Right lobe of liver (tissue), 6 donors: Measurements from ENCODE around the gene SLC25A26. TPM values are rescaled to one million over a fixed set of nuclear protein-coding genes. Genes with fewer than 3 reads are reported as not detected.
A peak's percentile ranks its signal among the peaks of the same experiment; 100 is the strongest.
"Not testable (repeated sequence)": the region's sequence is repeated elsewhere in the genome, so short reads cannot be mapped to it uniquely, and the experiment has no call there.

Source experiments
- ATAC-seq, 4 donors: fragments of 200-7000 bp; cut with Tn5 transposase; one replicate each; pipeline ENCODE4 v1.9.1; 2020; ENCODE audit warnings: mild to moderate bottlenecking in 4 of 4, moderate library complexity in 4 of 4
- DNase-seq, 3 donors: peaks; one replicate each; pipeline ENCODE4 v3.0.0-alpha.2; 2020
- H3K27ac ChIP-seq, 3 donors: fragments of 200-600 bp; one replicate each; pipeline ENCODE4 v1.8.0; 2022
- H3K27me3 ChIP-seq, 2 donors: fragments of 200-600 bp; one replicate each; pipeline ENCODE4 v1.8.0; 2022
- H3K36me3 ChIP-seq, 4 donors: fragments of 200-600 bp; sonication (generic) in 1 of 4; one replicate each; pipeline versions ENCODE4 v1.5.1 to v1.8.0; 2017 to 2022; ENCODE audit warnings: control low read depth in 1 of 4
- H3K4me1 ChIP-seq, 4 donors: fragments of 200-600 bp; sonication (generic) in 1 of 4; one replicate each; pipeline versions ENCODE4 v1.5.1 to v1.8.0; 2017 to 2022; ENCODE audit warnings: control low read depth in 1 of 4
- H3K4me3 ChIP-seq, 3 donors: fragments of 200-600 bp; one replicate each; pipeline ENCODE4 v1.8.0; 2022
- H3K9me3 ChIP-seq, 4 donors: fragments of 200-600 bp; sonication (generic) in 1 of 4; one replicate each; pipeline versions ENCODE4 v1.5.1 to v1.8.0; 2017 to 2022; ENCODE audit warnings: control low read depth in 1 of 4
- CTCF ChIP-seq, 4 donors: fragments of 200-600 bp in 3 of 4; fragments of 450-650 bp in 1 of 4; IDR thresholded peaks; one replicate each; pipeline versions ENCODE4 v1.5.1 to v1.8.0; 2016 to 2022; ENCODE audit warnings: antibody characterized with exemption in 4 of 4, mild to moderate bottlenecking in 2 of 4
- POLR2A ChIP-seq: fragments of 450-650 bp; IDR thresholded peaks from one replicate; pipeline ENCODE4 v1.6.1; 2017; ENCODE audit warnings: antibody characterized with exemption, mild to moderate bottlenecking
- WGBS: methylation state at CpG from one replicate; pipeline ENCODE4 v1.1.6; 2018; ENCODE audit warnings: low coverage, low lambda C conversion rate; ENCODE audit not compliant: insufficient coverage; ENCODE audit errors: missing lambda C conversion rate; 5-methylcytosine and 5-hydroxymethylcytosine counted together
- intact Hi-C, 2 donors: fragments of 100-400 bp; cut with DNase I; formaldehyde crosslinking; loops; one replicate each; pipeline versions ENCODE4 v1.11.2 to v1.14.1; 2022
- total RNA-seq, 6 experiments: library from RNA; depleted of rRNA in 2 of 6; stranded (reverse); fragments of >200 nt in 2 of 6; fragmentation: NEBNext Ultra II Directional in 3 of 6; extraction: Animal tissue kit (Norgen Biotek cat#: 25700) in 3 of 6; gene quantifications; one replicate each; pipeline versions ENCODE4 v1.1.0 to v1.2.4, GENCODE V29; 2016 to 2023
- donor health status: DM: no; HTN: yes; CAD: no.
- donor health status: DM: no; HTN: no; CAD: no.
- donor health status: DM: no; HTN: no; CAD: no.
- donor health status: DM: no; HTN: yes; CAD: no.
- donor health status: DM: no; HTN: yes; CAD: no.

Gene SLC25A26
- total RNA-seq, 6 experiments from 2014 or later = 11.2 to 17.4 (median 12.8) TPM

- ATAC-seq (peak in 3 of 4 donors; percentile 12 to 31 (median 14)), DNase-seq (no peak)
- Histone ChIP-seq H3K4me3 (no peak overlapping the region), H3K4me1 (peaks cover 0 to 23% (median 0%) of the 10 kb centered on the region in 4 donors), H3K27me3 (no peaks in the 10 kb centered on the region), H3K27ac (no peak overlapping the region), H3K36me3 (no peaks in the 10 kb centered on the region), H3K9me3 (no peaks in the 10 kb centered on the region)
- intact Hi-C loops = no loop called here
- 69% methylated on average over 3 of the region's 3 CpGs for WGBS
- TF ChIP-seq POLR2A = no peak
- TF ChIP-seq CTCF (IDR thresholded peaks at IDR 0.05) = no peak
Observed at GRCh38 chr3:66302288-66302687, 81.5 kb downstream of the SLC25A26 start.

- H3K4me3 ChIP-seq = no peak overlapping the region
- H3K27me3 ChIP-seq = no peaks in the 10 kb centered on the region
- peaks cover 0 to 12% (median 0%) of the 10 kb centered on the region in 4 donors for H3K4me1 ChIP-seq
- intact Hi-C loops = no loop called here
- H3K27ac ChIP-seq = no peak overlapping the region
- no peaks in the 10 kb centered on the region for H3K36me3 ChIP-seq
- no peak for DNase-seq
- H3K9me3 ChIP-seq = no peaks in the 10 kb centered on the region
- peak; percentile 29 to 48 (median 37) for ATAC-seq
- TF ChIP-seq CTCF (IDR thresholded peaks at IDR 0.05) (no peak), POLR2A (no peak)
- WGBS = 100% methylated on average over 2 of the region's 3 CpGs
Observed at GRCh38 chr3:66303491-66303901, 82.7 kb downstream of the SLC25A26 start.

GRCh38 chr3:66304293-66304692 lies 83.5 kb downstream of the SLC25A26 start:
- ATAC-seq (no peak), DNase-seq (no peak)
- intact Hi-C loops = no loop called here
- no peaks in the 10 kb centered on the region for H3K27me3 ChIP-seq
- 77% methylated on average over 3 of the region's 3 CpGs for WGBS
- H3K9me3 ChIP-seq = no peaks in the 10 kb centered on the region
- no peak overlapping the region for H3K27ac ChIP-seq
- H3K4me3 ChIP-seq = no peak overlapping the region
- H3K36me3 ChIP-seq = no peaks in the 10 kb centered on the region
- TF ChIP-seq CTCF (IDR thresholded peaks at IDR 0.05) (no peak), POLR2A (no peak)
- H3K4me1 ChIP-seq = peaks cover 0 to 6% (median 0%) of the 10 kb centered on the region in 4 donors

- H3K4me1 ChIP-seq, H3K27me3 ChIP-seq, H3K27ac ChIP-seq, DNase-seq, H3K9me3 ChIP-seq, intact Hi-C loops, H3K4me3 ChIP-seq, ATAC-seq, H3K36me3 ChIP-seq: not testable (repeated sequence)
- WGBS = 97% methylated on average over 6 of the region's 7 CpGs
Observed at GRCh38 chr3:66306086-66306485, 85.3 kb downstream of the SLC25A26 start.

GRCh38 chr3:66306991-66307390 lies 86.2 kb downstream of the SLC25A26 start:
- H3K9me3 ChIP-seq, H3K36me3 ChIP-seq, ATAC-seq, H3K27ac ChIP-seq, intact Hi-C loops, H3K4me1 ChIP-seq, H3K27me3 ChIP-seq, DNase-seq, H3K4me3 ChIP-seq: not testable (repeated sequence)
- 61% methylated on average over 4 of the region's 4 CpGs for WGBS

- ATAC-seq (no peak), DNase-seq (no peak)
- H3K4me1 ChIP-seq = no peaks in the 10 kb centered on the region
- no peaks in the 10 kb centered on the region for H3K27me3 ChIP-seq
- no peak overlapping the region for H3K27ac ChIP-seq
- no peak overlapping the region for H3K4me3 ChIP-seq
- intact Hi-C loops = no loop called here
- TF ChIP-seq POLR2A (no peak), CTCF (IDR thresholded peaks at IDR 0.05) (no peak)
- H3K9me3 ChIP-seq = no peaks in the 10 kb centered on the region
- WGBS = no CpG with 5 or more reads among the region's 4 CpGs
- H3K36me3 ChIP-seq = no peaks in the 10 kb centered on the region
Observed at GRCh38 chr3:66312039-66312438, 91.2 kb downstream of the SLC25A26 start.
